ENCODE results near the gene RXFP4. TPM values are rescaled to one million over a fixed set of nuclear protein-coding genes. Genes with fewer than 3 reads are reported as not detected.

Gene RXFP4
- total RNA-seq, 1 experiment from 2014 or later, result not detected

DNA sequence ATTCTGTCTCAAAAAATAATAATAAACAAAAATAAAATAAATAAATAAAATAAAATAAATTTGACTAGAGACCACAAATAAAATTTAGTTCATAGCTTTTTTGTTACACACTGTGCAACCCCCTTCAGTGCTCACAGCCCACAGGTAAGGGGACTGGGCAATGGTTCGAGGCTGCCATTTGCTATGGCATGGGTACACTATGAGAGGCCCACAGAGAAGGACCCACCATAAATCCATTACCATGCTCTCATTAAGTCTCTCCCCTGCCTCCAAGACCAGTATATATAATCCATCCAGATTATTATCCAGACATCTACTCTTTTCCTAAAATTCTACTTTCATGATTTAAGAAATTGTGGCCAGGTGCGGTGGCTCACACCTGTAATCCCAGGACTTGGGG is 21.6 kb upstream of the RXFP4 start:
- no peaks in the 10 kb centered on the region for H3K9me3 Mint-ChIP-seq
- no peak for ATAC-seq
- H3K4me3 Mint-ChIP-seq, result no peak overlapping the region
- POLR2A ChIA-PET, result no interaction called here
- 0 out of 2 replicates have a peak, but pooled peaks have one; percentile 7 for TF ChIP-seq HMGA2 (CRISPR knock-in tag; IDR thresholded peaks at IDR 0.05)
- TF ChIP-seq NR3C1 (CRISPR knock-in tag; conservative IDR thresholded peaks at IDR 0.05; ENCODE audit: low read depth), result no peak
- no peaks in the 10 kb centered on the region for H3K4me1 Mint-ChIP-seq
- H3K36me3 Mint-ChIP-seq, result peaks cover 74% of the 10 kb centered on the region
- DNase-seq (ENCODE audit: low spot score), result no peak
- no peaks in the 10 kb centered on the region for H3K27me3 Mint-ChIP-seq (ENCODE audit: low read depth)
- CTCF ChIA-PET, result no interaction called here
- H3K27ac Mint-ChIP-seq, result no peak overlapping the region

DNA sequence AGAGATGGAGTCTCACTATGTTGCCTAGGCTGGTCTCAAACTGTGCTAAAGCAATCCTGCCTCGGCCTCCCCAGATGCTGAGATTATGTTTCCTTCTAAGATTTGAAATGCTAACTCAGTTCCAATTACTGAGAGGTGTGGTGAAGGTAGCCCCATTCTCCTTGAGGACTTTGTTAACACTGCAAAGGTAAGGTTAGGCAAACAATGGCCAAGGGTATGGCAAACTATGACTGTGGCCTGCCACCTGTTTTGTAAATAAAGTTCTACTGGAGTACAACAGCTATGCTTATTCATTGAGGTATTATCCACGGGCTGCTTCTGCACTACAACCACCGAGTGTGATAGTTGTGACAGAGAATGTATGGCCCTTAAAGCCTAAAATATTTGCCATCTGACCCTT is 20.7 kb upstream of the RXFP4 start:
- Mint-ChIP-seq H3K27me3 (ENCODE audit: low read depth) (no peaks in the 10 kb centered on the region), H3K9me3 (no peaks in the 10 kb centered on the region), H3K27ac (no peak overlapping the region), H3K4me1 (no peaks in the 10 kb centered on the region), H3K36me3 (peaks cover 73% of the 10 kb centered on the region), H3K4me3 (no peak overlapping the region)
- ChIA-PET POLR2A (no interaction called here), CTCF (no interaction called here)
- TF ChIP-seq, protein P1, sequence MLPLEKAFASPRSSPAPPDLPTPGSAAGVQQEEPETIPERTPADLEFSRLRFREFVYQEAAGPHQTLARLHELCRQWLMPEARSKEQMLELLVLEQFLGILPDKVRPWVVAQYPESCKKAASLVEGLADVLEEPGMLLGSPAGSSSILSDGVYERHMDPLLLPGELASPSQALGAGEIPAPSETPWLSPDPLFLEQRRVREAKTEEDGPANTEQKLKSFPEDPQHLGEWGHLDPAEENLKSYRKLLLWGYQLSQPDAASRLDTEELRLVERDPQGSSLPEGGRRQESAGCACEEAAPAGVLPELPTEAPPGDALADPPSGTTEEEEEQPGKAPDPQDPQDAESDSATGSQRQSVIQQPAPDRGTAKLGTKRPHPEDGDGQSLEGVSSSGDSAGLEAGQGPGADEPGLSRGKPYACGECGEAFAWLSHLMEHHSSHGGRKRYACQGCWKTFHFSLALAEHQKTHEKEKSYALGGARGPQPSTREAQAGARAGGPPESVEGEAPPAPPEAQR (CRISPR knock-in tag; IDR thresholded peaks at IDR 0.05), result no peak
- no peak for TF ChIP-seq NFYB (CRISPR knock-in tag; conservative IDR thresholded peaks at IDR 0.05; ENCODE audit: low read depth)
- TF ChIP-seq ETV6 (CRISPR knock-in tag; IDR thresholded peaks at IDR 0.05), result no peak
- no peak for TF ChIP-seq TP53 (CRISPR knock-in tag; IDR thresholded peaks at IDR 0.05)
- TF ChIP-seq KAT7 (CRISPR knock-in tag; IDR thresholded peaks at IDR 0.05; ENCODE audit: borderline replicate concordance), result no peak
- TF ChIP-seq SP1 (CRISPR knock-in tag; conservative IDR thresholded peaks at IDR 0.05), result no peak
- TF ChIP-seq, protein P2, sequence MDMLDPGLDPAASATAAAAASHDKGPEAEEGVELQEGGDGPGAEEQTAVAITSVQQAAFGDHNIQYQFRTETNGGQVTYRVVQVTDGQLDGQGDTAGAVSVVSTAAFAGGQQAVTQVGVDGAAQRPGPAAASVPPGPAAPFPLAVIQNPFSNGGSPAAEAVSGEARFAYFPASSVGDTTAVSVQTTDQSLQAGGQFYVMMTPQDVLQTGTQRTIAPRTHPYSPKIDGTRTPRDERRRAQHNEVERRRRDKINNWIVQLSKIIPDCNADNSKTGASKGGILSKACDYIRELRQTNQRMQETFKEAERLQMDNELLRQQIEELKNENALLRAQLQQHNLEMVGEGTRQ (CRISPR knock-in tag; IDR thresholded peaks at IDR 0.05), result no peak
- TF ChIP-seq, protein P3, sequence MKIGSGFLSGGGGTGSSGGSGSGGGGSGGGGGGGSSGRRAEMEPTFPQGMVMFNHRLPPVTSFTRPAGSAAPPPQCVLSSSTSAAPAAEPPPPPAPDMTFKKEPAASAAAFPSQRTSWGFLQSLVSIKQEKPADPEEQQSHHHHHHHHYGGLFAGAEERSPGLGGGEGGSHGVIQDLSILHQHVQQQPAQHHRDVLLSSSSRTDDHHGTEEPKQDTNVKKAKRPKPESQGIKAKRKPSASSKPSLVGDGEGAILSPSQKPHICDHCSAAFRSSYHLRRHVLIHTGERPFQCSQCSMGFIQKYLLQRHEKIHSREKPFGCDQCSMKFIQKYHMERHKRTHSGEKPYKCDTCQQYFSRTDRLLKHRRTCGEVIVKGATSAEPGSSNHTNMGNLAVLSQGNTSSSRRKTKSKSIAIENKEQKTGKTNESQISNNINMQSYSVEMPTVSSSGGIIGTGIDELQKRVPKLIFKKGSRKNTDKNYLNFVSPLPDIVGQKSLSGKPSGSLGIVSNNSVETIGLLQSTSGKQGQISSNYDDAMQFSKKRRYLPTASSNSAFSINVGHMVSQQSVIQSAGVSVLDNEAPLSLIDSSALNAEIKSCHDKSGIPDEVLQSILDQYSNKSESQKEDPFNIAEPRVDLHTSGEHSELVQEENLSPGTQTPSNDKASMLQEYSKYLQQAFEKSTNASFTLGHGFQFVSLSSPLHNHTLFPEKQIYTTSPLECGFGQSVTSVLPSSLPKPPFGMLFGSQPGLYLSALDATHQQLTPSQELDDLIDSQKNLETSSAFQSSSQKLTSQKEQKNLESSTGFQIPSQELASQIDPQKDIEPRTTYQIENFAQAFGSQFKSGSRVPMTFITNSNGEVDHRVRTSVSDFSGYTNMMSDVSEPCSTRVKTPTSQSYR (CRISPR knock-in tag; IDR thresholded peaks at IDR 0.05), result no peak
- TF ChIP-seq, protein P4, sequence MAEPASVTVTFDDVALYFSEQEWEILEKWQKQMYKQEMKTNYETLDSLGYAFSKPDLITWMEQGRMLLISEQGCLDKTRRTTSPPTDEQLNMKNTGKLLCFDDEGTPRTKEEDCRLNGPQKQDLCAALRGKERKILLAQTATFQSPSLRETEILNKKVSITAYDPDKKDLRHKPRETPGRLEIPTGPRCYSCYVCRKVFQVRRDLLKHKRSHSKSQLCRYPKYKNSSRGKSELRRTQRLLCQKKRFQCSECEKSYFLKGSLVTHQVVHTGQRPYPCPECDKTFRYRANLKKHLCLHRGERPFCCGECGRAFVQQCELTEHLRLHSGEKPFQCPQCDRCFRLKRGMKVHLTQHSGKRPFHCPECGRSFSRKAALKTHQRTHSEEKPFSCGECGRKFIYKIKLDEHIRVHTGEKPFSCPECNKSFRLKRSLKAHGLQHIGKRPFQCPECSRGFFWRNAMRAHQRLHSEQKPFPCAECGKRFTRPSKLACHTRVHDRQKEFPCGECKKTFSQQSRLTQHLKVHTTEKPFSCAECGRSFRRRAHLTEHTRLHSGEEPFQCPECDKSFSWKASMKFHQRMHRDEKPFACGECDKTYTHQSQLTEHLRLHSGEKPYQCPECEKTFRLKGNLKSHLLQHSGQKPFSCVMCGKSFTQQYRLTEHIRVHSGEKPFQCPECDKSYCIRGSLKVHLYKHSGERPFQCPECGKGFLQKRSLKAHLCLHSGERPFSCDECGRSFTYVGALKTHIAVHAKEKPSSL (CRISPR knock-in tag; conservative IDR thresholded peaks at IDR 0.05), result no peak
- TF ChIP-seq, protein P5, sequence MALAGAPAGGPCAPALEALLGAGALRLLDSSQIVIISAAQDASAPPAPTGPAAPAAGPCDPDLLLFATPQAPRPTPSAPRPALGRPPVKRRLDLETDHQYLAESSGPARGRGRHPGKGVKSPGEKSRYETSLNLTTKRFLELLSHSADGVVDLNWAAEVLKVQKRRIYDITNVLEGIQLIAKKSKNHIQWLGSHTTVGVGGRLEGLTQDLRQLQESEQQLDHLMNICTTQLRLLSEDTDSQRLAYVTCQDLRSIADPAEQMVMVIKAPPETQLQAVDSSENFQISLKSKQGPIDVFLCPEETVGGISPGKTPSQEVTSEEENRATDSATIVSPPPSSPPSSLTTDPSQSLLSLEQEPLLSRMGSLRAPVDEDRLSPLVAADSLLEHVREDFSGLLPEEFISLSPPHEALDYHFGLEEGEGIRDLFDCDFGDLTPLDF (CRISPR knock-in tag; IDR thresholded peaks at IDR 0.05), result no peak
- no peak for TF ChIP-seq NFATC4 (CRISPR knock-in tag; IDR thresholded peaks at IDR 0.05)
- TF ChIP-seq ZNF263 (CRISPR knock-in tag; IDR thresholded peaks at IDR 0.05; ENCODE audit: low read depth), result no peak
- no peak for TF ChIP-seq FOXP1 (CRISPR knock-in tag; IDR thresholded peaks at IDR 0.05; ENCODE audit: borderline replicate concordance)
- DNase-seq (ENCODE audit: low spot score) (no peak), ATAC-seq (no peak)

Measured in WTC11 (cell line).